Lower leg skin (tissue), 4 donors: ENCODE results near the gene PRSS23. TPM values are rescaled to one million over a fixed set of nuclear protein-coding genes. Genes with fewer than 3 reads are reported as not detected.

Source experiments
- DNase-seq, 2 donors: peaks; one replicate each; pipeline ENCODE4 v3.0.0-alpha.2; 2019; ENCODE audit warnings: low spot score in 2 of 2
- H3K4me3 ChIP-seq: fragments of 200-600 bp; sonication (generic); 2 replicates; pipeline ENCODE4 v1.5.1; 2017; ENCODE audit warnings: mild to moderate bottlenecking, low read depth; ENCODE audit not compliant: poor library complexity, severe bottlenecking
- POLR2A ChIP-seq, 2 donors: fragments of 450-650 bp; IDR thresholded peaks; one replicate each; pipeline ENCODE4 v1.6.1; 2016 to 2017; ENCODE audit warnings: antibody characterized with exemption in 2 of 2, mild to moderate bottlenecking in 1 of 2, moderate library complexity in 1 of 2
- whole genome bisulfite sequencing, 2 donors: methylation state at CpG; one replicate each; pipeline ENCODE4 v1.1.5; 2018; 5-methylcytosine and 5-hydroxymethylcytosine counted together
- intact Hi-C: fragments of 100-400 bp; cut with DNase I; formaldehyde crosslinking; loops from one replicate; pipeline ENCODE4 v1.15.0; 2023; ENCODE audit warnings: low total_unique reads
- total RNA-seq, 4 donors: library from RNA; depleted of rRNA; stranded (reverse); fragments of >200 nt; gene quantifications; one replicate each; pipeline ENCODE4 v1.1.0, GENCODE V29; 2016
- TF ChIP-seq, protein P1 (sequence below), 3 donors: fragments of 450-650 bp; IDR thresholded peaks; one replicate each; pipeline ENCODE4 v1.5.1; 2016; ENCODE audit warnings: antibody characterized with exemption in 3 of 3, mild to moderate bottlenecking in 3 of 3, moderate library complexity in 2 of 3

The PRSS23 gene, protein sequence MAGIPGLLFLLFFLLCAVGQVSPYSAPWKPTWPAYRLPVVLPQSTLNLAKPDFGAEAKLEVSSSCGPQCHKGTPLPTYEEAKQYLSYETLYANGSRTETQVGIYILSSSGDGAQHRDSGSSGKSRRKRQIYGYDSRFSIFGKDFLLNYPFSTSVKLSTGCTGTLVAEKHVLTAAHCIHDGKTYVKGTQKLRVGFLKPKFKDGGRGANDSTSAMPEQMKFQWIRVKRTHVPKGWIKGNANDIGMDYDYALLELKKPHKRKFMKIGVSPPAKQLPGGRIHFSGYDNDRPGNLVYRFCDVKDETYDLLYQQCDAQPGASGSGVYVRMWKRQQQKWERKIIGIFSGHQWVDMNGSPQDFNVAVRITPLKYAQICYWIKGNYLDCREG
- 10 to 100 TPM in 2 of 4 donors, 1 to 10 TPM in 2; 7.5 to 32.1 (median 13.7) TPM for total RNA-seq

DNA sequence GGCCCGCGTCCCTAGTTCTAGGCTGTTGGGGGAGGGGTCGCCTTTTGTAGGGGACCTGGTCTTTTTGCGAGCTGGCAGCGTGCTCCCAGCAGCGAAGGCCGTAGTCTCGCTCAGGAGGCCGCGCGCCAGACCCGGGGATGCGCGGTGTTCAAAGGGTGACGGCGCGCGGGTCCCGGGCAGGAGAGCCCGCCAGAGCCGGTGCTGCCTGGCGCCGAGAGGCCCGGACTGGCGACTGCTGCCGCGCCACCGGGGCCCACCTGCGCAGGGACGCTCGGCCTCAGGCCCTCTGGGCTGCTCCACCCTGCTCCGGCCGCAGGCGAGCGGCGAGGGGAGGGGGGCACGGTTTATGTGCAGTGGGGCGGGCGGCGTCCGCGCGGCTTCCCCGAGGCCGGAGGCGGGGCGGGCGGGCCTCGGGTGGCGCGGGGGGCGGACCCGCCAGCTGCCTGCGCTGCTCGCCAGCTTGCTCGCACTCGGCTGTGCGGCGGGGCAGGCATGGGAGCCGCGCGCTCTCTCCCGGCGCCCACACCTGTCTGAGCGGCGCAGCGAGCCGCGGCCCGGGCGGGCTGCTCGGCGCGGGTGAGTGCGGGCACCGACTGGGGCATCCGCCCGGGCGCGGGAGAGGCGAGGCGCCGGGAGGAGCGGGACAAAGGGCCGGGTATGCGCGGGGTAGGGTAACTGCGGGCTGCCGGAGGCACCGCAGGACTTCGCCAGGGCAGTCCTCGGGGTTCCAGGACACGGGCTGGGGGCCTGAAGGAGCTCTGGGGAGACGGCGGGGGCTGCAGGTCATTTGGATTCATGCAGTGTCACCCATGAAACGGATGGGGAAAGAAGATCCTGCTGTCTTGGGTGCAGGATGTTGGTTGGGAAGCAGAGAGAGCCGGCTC lies at the start of gene PRSS23:
Gene PRSS23 (plus strand): TSS at position 467 of the 884 bp plus-strand sequence. CDS start 7,102 bp downstream, outside the sequence.
- peak in 1 of 2 donors; percentile 92 for DNase-seq
- intact Hi-C loops, result no loop called here
- TF ChIP-seq, protein P1, sequence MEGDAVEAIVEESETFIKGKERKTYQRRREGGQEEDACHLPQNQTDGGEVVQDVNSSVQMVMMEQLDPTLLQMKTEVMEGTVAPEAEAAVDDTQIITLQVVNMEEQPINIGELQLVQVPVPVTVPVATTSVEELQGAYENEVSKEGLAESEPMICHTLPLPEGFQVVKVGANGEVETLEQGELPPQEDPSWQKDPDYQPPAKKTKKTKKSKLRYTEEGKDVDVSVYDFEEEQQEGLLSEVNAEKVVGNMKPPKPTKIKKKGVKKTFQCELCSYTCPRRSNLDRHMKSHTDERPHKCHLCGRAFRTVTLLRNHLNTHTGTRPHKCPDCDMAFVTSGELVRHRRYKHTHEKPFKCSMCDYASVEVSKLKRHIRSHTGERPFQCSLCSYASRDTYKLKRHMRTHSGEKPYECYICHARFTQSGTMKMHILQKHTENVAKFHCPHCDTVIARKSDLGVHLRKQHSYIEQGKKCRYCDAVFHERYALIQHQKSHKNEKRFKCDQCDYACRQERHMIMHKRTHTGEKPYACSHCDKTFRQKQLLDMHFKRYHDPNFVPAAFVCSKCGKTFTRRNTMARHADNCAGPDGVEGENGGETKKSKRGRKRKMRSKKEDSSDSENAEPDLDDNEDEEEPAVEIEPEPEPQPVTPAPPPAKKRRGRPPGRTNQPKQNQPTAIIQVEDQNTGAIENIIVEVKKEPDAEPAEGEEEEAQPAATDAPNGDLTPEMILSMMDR (IDR thresholded peaks at IDR 0.05), result no peak
- H3K4me3 ChIP-seq, result peak within 1 kb of the TSS; percentile 40
- 4% methylated on average over 20 to 52 of the region's 97 CpGs for WGBS, 2 donors

DNA sequence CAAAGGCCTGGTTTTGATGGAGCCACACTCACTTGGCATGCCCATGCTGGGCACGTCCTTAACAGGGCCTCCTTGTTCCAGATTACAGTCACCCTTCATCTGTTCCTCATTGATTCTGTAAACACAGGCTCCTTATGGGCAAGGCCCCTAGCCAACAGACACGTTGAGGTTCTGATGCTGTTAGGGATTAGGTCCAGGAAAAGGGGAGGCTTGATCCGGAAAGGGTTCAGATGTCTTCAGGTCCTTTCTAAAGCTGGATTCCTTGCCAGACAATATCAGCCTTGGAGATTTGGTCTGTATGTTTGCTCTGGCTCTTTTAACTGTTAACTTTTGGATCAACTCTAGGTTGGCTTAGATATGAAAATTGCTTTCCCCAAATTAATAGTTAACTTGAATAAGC lies 46.9 kb upstream of the PRSS23 start:
- intact Hi-C loops, result no loop called here
- H3K4me3 ChIP-seq, result no peak overlapping the region
- DNase-seq, result no peak
- TF ChIP-seq, protein P1 (IDR thresholded peaks at IDR 0.05), result no peak
- TF ChIP-seq POLR2A (IDR thresholded peaks at IDR 0.05), result no peak
- 51 to 61% methylated on average over 3 of the region's 3 CpGs for WGBS, 2 donors

DNA sequence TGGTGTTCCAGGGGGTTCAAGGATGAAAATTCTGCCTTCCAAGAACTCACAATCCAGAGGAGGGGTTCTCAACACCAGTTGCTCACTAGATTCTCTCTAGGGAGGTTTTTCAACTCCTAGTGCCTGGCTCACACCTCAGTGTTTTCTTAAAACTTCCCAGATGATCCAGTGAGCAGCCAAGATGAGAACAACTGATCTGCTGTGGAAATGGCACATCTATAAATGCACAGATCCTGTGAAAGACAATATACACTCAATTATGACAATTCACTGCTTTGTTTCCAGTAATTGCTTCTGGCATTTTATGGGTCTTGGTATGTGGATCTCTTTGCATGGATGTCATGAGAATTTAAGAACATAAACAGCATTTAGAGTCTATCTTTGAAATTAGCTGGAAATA lies 45.2 kb upstream of the PRSS23 start:
- no peak overlapping the region for H3K4me3 ChIP-seq
- intact Hi-C loops, result no loop called here
- no peak for DNase-seq
- no peak for TF ChIP-seq POLR2A (IDR thresholded peaks at IDR 0.05)
- TF ChIP-seq, protein P1 (IDR thresholded peaks at IDR 0.05), result no peak

DNA sequence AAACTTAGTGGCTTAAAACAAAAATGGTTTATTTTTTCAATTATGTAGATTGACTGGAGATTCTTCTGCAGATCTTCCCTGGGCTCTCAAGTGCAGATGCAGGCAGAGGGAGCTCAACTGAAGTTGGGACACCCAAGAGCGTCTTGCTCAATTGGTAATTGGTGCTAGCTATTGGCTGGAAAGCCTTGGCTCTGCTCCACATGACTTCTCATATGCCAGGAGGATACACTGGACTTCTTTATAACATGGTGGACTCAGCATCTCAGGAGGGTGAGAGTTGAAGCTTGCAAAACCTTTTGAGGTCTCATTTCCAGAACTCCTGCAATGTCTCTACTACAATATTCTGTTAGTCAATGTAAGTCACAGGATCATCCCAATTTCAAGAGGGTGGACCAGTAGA lies 42.2 kb upstream of the PRSS23 start:
- no peak for DNase-seq
- H3K4me3 ChIP-seq, result no peak overlapping the region
- 89 to 97% methylated on average over 1 of the region's 1 CpG for WGBS, 2 donors
- no peak for TF ChIP-seq POLR2A (IDR thresholded peaks at IDR 0.05)
- TF ChIP-seq, protein P1 (IDR thresholded peaks at IDR 0.05), result no peak
- intact Hi-C loops, result no loop called here

DNA sequence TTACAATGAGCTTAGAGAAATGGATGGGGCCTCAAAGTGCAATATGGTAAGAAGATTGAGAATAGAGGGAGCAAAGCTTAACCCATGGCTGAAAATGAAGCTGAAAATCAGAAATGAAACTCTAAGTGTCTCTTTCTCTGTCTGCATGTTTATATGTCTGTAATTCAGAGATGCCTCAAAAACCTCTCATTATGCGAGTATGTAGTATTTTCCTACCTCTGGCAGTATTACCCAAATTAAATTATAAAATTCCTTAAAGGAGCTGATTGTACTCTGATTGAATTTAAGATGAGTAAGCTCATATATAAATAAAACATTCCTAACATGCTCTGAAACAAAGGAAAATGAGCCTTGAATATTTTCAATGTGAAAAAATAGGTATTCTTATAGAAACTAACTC lies 39.8 kb upstream of the PRSS23 start:
- intact Hi-C loops, result no loop called here
- TF ChIP-seq POLR2A (IDR thresholded peaks at IDR 0.05), result no peak
- TF ChIP-seq, protein P1 (IDR thresholded peaks at IDR 0.05), result no peak

More for the DNA sequence above, 39.8 kb upstream of the PRSS23 start:
- no peak for DNase-seq
- 85 to 90% methylated on average over 1 of the region's 1 CpG for WGBS, 2 donors
- no peak overlapping the region for H3K4me3 ChIP-seq
